Measurements from ENCODE around the gene EXOC1. TPM values are rescaled to one million over a fixed set of nuclear protein-coding genes. Genes with fewer than 3 reads are reported as not detected.
A peak's percentile ranks its signal among the peaks of the same experiment; 100 is the strongest.

Gene EXOC1, protein sequence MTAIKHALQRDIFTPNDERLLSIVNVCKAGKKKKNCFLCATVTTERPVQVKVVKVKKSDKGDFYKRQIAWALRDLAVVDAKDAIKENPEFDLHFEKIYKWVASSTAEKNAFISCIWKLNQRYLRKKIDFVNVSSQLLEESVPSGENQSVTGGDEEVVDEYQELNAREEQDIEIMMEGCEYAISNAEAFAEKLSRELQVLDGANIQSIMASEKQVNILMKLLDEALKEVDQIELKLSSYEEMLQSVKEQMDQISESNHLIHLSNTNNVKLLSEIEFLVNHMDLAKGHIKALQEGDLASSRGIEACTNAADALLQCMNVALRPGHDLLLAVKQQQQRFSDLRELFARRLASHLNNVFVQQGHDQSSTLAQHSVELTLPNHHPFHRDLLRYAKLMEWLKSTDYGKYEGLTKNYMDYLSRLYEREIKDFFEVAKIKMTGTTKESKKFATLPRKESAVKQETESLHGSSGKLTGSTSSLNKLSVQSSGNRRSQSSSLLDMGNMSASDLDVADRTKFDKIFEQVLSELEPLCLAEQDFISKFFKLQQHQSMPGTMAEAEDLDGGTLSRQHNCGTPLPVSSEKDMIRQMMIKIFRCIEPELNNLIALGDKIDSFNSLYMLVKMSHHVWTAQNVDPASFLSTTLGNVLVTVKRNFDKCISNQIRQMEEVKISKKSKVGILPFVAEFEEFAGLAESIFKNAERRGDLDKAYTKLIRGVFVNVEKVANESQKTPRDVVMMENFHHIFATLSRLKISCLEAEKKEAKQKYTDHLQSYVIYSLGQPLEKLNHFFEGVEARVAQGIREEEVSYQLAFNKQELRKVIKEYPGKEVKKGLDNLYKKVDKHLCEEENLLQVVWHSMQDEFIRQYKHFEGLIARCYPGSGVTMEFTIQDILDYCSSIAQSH
- 10 to 100 TPM; 40.4 to 46.4 TPM for total RNA-seq
- polyA plus RNA-seq (ENCODE audit: insufficient read depth, low read depth, low replicate concordance), result 29.4 TPM
- long read RNA-seq, donor 1, partial matches to known transcripts, result 0 of 1 reads
- long read RNA-seq, donor 1, other reads (novel, unspliced or antisense), result 0 of 1 reads
- long read RNA-seq, donor 2, partial matches to known transcripts, result 6 of 9 reads
- long read RNA-seq, donor 2, other reads (novel, unspliced or antisense), result 0 of 9 reads

DNA sequence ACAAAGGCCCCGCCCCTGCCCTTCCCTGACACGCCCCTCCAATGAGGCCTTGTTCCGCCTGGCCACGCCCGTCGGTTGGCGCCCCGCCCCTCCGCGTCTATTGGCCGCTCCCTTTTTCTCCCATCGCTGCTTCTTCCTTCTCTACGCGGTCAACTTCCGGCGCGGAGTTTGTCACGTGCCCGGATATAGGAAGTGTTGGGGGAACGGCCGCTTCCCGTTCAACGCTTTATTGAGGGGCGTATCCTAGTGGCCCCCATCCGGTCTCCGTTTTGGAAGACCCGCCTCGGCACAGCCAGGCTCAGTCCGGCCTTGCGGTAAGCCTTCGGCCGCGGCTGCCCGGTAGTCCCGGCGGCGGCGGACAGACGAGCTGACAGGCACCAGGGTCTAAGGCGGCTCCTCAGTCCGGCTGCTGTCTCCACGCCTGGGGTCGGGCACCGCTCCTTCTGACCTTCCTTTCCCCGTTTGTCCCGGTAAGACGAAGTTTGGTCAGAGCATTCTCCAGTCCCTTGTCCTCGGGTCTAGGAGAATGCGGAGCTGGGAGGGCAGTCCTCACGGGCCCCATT, at the start of gene EXOC1:
Gene EXOC1 (plus strand): TSS at position 165 of the 563 bp plus-strand sequence. CDS start 4,676 bp downstream, outside the sequence.
- intact Hi-C loops (cut with DNase I; ENCODE audit: low total_unique reads), result no loop called here

DNA sequence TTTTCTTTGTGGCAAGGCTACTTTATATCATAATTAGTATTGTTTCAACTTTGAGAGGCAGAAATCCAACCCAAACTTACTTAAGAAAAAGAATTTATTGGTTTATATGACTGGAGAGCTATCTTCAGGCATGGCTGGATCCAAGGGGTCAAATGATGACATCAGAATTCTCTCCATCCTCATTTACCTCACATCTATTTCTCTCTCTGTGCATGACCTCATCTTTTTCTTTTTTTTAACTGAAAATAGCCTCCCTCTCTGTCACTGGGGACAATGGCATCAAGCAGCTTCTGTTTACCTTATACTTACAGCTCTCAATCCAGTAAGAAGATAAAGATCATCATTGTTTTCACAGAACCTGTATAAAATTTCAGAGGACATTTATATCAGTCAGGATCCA, 45.9 kb upstream of the EXOC1 start:
- no peak overlapping the region for H3K27ac ChIP-seq
- intact Hi-C loops (cut with DNase I; ENCODE audit: low total_unique reads), result no loop called here
- H3K4me1 ChIP-seq, result no peaks in the 10 kb centered on the region
- TF ChIP-seq, protein P1, sequence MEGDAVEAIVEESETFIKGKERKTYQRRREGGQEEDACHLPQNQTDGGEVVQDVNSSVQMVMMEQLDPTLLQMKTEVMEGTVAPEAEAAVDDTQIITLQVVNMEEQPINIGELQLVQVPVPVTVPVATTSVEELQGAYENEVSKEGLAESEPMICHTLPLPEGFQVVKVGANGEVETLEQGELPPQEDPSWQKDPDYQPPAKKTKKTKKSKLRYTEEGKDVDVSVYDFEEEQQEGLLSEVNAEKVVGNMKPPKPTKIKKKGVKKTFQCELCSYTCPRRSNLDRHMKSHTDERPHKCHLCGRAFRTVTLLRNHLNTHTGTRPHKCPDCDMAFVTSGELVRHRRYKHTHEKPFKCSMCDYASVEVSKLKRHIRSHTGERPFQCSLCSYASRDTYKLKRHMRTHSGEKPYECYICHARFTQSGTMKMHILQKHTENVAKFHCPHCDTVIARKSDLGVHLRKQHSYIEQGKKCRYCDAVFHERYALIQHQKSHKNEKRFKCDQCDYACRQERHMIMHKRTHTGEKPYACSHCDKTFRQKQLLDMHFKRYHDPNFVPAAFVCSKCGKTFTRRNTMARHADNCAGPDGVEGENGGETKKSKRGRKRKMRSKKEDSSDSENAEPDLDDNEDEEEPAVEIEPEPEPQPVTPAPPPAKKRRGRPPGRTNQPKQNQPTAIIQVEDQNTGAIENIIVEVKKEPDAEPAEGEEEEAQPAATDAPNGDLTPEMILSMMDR (IDR thresholded peaks at IDR 0.05), result no peak
- TF ChIP-seq POLR2A (IDR thresholded peaks at IDR 0.05), result no peak
- no peaks in the 10 kb centered on the region for H3K27me3 ChIP-seq
- H3K4me3 ChIP-seq, result no peak overlapping the region
- no peak for DNase-seq
- no peaks in the 10 kb centered on the region for H3K36me3 ChIP-seq (ENCODE audit: low read depth, missing control alignments)
- H3K9me3 ChIP-seq, result no peaks in the 10 kb centered on the region

More for the DNA sequence above, at the start of gene EXOC1:
- Histone ChIP-seq H3K36me3 (ENCODE audit: low read depth, missing control alignments) (no peaks in the 10 kb centered on the region), H3K4me1 (peaks cover 10% of the 10 kb centered on the region), H3K9me3 (no peaks in the 10 kb centered on the region), H3K27ac (peak within 1 kb of the TSS; percentile 80 to 84), H3K27me3 (no peaks in the 10 kb centered on the region), H3K4me3 (peak within 1 kb of the TSS; percentile 88 to 95)
- TF ChIP-seq POLR2A (IDR thresholded peaks at IDR 0.05), result no peak
- TF ChIP-seq, protein P1 (IDR thresholded peaks at IDR 0.05), result no peak
- WGBS, 2 donors, result 1% methylated on average over 23 to 32 of the region's 50 CpGs
- peak; percentile 99 for DNase-seq

DNA sequence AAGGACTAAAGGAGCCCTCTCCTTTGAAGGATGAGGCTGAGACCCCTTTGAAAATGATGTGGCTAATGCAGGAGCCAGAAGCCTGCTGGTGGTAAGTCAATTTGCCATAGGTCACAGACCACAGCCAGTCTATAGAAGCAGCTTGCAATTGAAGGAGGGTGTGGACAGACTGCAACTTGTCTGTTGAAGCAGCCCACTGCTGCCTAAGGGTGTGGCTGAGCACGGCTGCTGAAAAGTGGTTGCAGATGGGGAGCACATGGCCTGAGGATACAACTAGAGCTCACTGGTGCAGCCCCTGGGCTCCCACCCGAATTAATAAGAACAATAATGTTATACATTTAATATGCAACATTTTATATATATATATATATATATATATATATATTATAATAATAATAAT, 45.3 kb upstream of the EXOC1 start:
- no peak for DNase-seq
- Histone ChIP-seq H3K27me3 (no peaks in the 10 kb centered on the region), H3K27ac (no peak overlapping the region), H3K4me3 (no peak overlapping the region), H3K36me3 (ENCODE audit: low read depth, missing control alignments) (no peaks in the 10 kb centered on the region), H3K4me1 (no peaks in the 10 kb centered on the region), H3K9me3 (no peaks in the 10 kb centered on the region)
- TF ChIP-seq POLR2A (IDR thresholded peaks at IDR 0.05), result no peak
- TF ChIP-seq, protein P1 (IDR thresholded peaks at IDR 0.05), result no peak
- WGBS, 2 donors, result 64 to 73% methylated on average over 2 of the region's 2 CpGs
- intact Hi-C loops (cut with DNase I; ENCODE audit: low total_unique reads), result no loop called here

DNA sequence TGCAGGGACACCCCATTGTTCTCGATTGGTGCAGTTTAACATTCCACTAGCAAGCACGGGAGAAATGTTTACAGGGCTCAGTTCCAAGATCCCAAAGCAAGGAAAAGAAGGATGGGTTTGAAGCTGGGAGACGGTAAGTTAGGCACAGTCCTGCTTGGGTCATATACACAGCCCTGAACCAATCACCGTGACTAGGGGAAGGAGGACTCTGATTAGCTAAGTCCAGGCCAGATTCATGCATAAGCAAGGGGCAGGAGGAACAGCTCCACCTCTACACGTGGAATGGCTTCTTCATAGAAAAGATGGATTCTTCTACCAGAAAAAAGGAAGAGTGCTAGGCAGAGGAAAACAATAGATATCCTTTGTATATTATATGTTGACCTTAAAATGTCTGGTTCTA, 44.8 kb upstream of the EXOC1 start:
- Histone ChIP-seq H3K9me3 (no peaks in the 10 kb centered on the region), H3K4me1 (no peaks in the 10 kb centered on the region), H3K4me3 (no peak overlapping the region), H3K36me3 (ENCODE audit: low read depth, missing control alignments) (no peaks in the 10 kb centered on the region), H3K27me3 (no peaks in the 10 kb centered on the region), H3K27ac (no peak overlapping the region)
- no peak for DNase-seq
- TF ChIP-seq, protein P1 (IDR thresholded peaks at IDR 0.05), result no peak
- TF ChIP-seq POLR2A (IDR thresholded peaks at IDR 0.05), result no peak
- intact Hi-C loops (cut with DNase I; ENCODE audit: low total_unique reads), result no loop called here
- 65 to 70% methylated on average over 5 of the region's 5 CpGs for WGBS, 2 donors

All from testis (tissue), 5 donors.